NT2/D1 (cell line): ENCODE measurements around the gene ARRDC3.

Experiments
- DNase-seq: peaks from one replicate; pipeline ENCODE4 v3.0.0-alpha.2; 2011; ENCODE audit warnings: low read depth, low spot score
- H3K27me3 ChIP-seq: 2 replicates; pipeline ENCODE4 v1.6.0; 2011; ENCODE audit warnings: mild to moderate bottlenecking; ENCODE audit not compliant: insufficient read length, insufficient read depth
- H3K36me3 ChIP-seq: 2 replicates; pipeline ENCODE4 v1.6.1; 2011; ENCODE audit warnings: mild to moderate bottlenecking, low read length, mixed read lengths; ENCODE audit not compliant: insufficient read depth, insufficient read length
- H3K4me1 ChIP-seq: 2 replicates; pipeline ENCODE4 v1.5.1; 2011; ENCODE audit not compliant: insufficient read depth, insufficient read length
- H3K4me3 ChIP-seq: 2 replicates; pipeline ENCODE4 v1.5.1; 2011; ENCODE audit warnings: low read depth; ENCODE audit not compliant: insufficient read length
- H3K9ac ChIP-seq: 2 replicates; pipeline ENCODE4 v1.6.0; 2011; ENCODE audit warnings: low read depth; ENCODE audit not compliant: insufficient read length
- H3K9me3 ChIP-seq: 2 replicates; pipeline ENCODE4 v1.5.1; 2011; ENCODE audit warnings: mild to moderate bottlenecking, low read length; ENCODE audit not compliant: insufficient read depth
- SUZ12 ChIP-seq: IDR thresholded peaks from 2 replicates; pipeline ENCODE4 v1.6.1; 2011; ENCODE audit not compliant: insufficient read length, insufficient read depth; ENCODE audit errors: extremely low read depth
- YY1 ChIP-seq: IDR thresholded peaks from 2 replicates; pipeline ENCODE4 v1.6.1; 2011; ENCODE audit not compliant: insufficient read length, insufficient read depth
- ZNF274 ChIP-seq: IDR thresholded peaks from 2 replicates; pipeline ENCODE4 v1.6.1; 2011; ENCODE audit warnings: mild to moderate bottlenecking, low read depth, low read length

The ARRDC3 gene, protein sequence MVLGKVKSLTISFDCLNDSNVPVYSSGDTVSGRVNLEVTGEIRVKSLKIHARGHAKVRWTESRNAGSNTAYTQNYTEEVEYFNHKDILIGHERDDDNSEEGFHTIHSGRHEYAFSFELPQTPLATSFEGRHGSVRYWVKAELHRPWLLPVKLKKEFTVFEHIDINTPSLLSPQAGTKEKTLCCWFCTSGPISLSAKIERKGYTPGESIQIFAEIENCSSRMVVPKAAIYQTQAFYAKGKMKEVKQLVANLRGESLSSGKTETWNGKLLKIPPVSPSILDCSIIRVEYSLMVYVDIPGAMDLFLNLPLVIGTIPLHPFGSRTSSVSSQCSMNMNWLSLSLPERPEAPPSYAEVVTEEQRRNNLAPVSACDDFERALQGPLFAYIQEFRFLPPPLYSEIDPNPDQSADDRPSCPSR

DNA sequence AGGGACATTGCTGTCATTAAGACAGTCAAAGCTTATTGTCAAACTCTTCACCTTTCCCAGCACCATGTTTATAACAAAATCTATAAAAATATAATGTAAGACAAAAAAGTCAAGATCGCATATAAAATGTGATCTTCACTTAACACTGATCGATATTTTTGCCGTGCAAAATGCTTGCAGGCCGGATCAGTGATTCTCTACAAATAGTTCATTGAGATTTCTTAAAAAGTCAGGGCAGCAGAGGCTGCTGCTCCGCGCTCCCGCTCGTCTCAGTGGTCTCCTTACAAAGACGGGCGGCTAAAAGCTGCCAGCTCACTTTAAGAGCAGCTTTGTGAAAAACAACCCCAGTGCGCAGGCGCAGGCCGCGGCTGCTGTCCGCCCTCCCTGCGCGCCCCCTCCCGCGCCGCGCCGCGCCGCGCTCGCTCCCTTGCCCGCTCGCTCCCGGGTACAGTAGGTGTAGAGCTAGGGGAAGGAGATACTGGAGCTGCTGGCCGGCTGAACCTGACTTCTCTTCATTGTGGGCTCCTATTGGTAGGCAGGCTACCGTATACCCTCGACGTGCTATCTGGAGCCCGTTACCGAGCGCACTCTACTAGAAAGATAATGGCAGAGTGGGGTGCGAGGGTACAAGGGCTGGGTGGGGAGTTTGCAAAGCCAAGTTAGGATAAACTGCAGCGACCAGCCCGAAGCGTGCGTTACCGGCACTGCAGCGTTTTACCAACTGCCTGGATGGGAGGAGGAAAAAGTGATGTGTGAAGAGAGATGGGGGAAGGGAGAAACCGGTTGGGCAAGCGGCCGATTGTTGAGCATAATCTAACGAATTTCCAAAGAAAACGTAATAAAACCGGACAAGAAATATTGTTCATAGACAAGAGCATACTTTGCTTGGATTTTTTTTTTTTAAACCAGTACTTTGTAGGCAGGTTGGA is at the start of gene ARRDC3:
ARRDC3 (minus strand) TSS at position 291 of the 929 bp plus-strand sequence; CDS start at position 66, 225 bp downstream.
- peak; percentile 81 for DNase-seq
- H3K4me3 ChIP-seq, result peak within 1 kb of the TSS; percentile 79
- peak within 1 kb of the TSS; percentile 71 for H3K9ac ChIP-seq
- no peaks in the 10 kb centered on the region for H3K27me3 ChIP-seq
- H3K9me3 ChIP-seq, result no peaks in the 10 kb centered on the region
- H3K36me3 ChIP-seq, result peaks cover 2% of the 10 kb centered on the region
- no peaks in the 10 kb centered on the region for H3K4me1 ChIP-seq
- TF ChIP-seq SUZ12 (no peak), ZNF274 (no peak), YY1 (no peak)

DNA sequence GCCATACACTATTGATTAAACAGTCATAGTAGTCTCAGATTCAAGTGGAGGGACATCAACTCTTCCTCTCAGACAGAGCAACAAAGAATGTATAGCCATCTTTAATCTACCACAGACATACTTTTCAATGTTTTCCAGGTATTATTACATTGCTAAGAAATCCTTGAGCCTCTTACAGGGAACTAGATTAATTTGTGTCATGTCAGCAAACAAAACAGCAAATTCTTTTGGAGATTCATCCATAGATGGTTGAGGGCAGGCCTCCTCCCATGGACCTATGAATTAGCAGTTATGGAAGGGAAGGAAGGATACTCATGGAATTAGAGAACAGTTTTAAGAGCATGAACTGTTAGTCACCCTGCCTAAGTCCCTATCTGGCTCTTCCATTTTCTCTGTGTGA is 47.8 kb upstream of the ARRDC3 start:
- Histone ChIP-seq H3K4me1 (no peaks in the 10 kb centered on the region), H3K4me3 (no peak overlapping the region), H3K27me3 (no peaks in the 10 kb centered on the region), H3K36me3 (no peaks in the 10 kb centered on the region), H3K9me3 (no peaks in the 10 kb centered on the region), H3K9ac (no peak overlapping the region)
- no peak for TF ChIP-seq YY1
- TF ChIP-seq ZNF274, result no peak
- no peak for DNase-seq

DNA sequence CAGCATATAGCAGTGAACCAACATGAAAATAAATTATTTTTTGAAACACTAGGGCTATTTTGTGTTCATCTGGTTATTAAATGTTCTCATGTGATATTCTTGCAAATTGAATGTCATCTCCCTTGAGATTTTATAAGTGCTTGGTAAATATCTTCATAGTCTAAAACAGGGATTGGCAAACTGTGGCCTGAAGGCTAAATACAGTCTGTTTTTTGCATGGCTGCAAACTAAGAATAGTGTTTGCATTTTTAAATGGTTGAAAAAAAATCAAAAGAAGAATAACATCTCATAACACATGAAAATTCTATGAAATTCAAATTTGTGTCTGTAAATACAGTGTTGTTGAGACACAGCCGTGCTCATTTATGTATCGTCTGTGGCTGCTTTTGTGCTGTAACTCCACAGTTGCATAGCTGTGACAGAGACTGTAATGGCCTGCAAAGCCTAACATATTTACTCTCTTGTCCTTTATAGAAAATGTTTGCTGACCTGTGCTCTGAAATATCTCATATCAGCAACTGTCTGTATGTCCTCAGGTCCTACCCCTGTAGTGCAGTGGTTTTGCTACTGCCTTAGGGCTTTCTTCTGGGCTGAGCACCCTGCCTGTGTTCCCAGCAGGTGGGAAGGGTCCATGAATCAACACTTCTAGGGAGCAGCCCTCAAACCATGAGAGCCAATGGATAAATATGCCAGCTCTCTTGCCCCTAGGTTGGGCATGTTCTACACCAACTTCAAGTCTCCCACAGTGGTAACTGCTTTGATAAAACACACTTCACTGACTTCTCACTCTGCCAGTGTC is 41.7 kb upstream of the ARRDC3 start:
- H3K9ac ChIP-seq, result no peak overlapping the region
- no peak for DNase-seq

DNA sequence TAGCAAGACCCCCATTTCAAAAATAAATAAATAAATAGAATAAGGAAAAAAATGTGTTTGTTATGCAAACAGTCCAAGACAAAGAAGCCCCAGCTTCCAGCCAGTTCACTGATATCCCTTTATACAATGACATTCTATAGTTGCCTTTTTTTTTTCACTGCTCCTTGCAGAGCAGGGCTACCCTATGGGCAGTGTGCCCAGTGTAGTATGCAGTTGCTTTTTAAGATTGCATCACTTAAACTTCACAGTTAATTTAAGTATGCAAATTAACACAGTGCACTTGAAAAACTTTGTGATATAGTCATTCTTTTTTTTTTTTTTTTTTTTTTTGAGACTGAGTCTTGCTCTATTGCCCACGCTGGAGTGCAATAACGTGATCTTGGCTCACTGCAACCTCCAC is 40.8 kb upstream of the ARRDC3 start:
- H3K27me3 ChIP-seq, result no peaks in the 10 kb centered on the region
- H3K4me3 ChIP-seq, result no peak overlapping the region
- H3K4me1 ChIP-seq, result no peaks in the 10 kb centered on the region
- no peaks in the 10 kb centered on the region for H3K9me3 ChIP-seq
- no peaks in the 10 kb centered on the region for H3K36me3 ChIP-seq
- no peak for DNase-seq
- TF ChIP-seq YY1 (no peak), ZNF274 (no peak), SUZ12 (no peak)
- no peak overlapping the region for H3K9ac ChIP-seq

More for the DNA sequence above, 41.7 kb upstream of the ARRDC3 start:
- TF ChIP-seq YY1, result no peak
- TF ChIP-seq ZNF274, result no peak
- no peak for TF ChIP-seq SUZ12
- Histone ChIP-seq H3K4me1 (no peaks in the 10 kb centered on the region), H3K36me3 (no peaks in the 10 kb centered on the region), H3K27me3 (no peaks in the 10 kb centered on the region), H3K9me3 (no peaks in the 10 kb centered on the region), H3K4me3 (no peak overlapping the region)

DNA sequence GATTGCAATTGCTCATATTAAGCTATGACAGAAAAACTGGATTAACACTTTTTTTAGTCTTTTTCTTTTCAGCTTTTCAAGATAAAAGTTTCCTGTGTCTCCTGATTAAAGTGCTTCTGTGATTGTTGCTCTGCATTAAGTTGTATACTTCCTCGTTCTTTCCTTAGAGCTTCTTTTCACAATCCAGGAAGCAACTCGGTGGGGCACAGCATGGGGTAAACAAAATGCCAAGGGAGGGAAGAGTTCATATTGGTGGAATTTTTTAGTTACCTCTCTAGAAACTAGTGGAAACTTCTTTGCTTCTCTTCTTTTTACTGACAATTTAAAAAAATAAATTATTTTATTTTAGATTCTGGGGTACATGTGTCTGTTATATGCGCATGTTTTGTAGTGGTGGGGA is 37.8 kb upstream of the ARRDC3 start:
- no peak for DNase-seq
- no peaks in the 10 kb centered on the region for H3K4me1 ChIP-seq
- H3K9ac ChIP-seq, result no peak overlapping the region
- no peaks in the 10 kb centered on the region for H3K27me3 ChIP-seq
- H3K4me3 ChIP-seq, result no peak overlapping the region
- no peak for TF ChIP-seq YY1
- TF ChIP-seq SUZ12, result no peak
- no peak for TF ChIP-seq ZNF274
- H3K9me3 ChIP-seq, result no peaks in the 10 kb centered on the region
- no peaks in the 10 kb centered on the region for H3K36me3 ChIP-seq

DNA sequence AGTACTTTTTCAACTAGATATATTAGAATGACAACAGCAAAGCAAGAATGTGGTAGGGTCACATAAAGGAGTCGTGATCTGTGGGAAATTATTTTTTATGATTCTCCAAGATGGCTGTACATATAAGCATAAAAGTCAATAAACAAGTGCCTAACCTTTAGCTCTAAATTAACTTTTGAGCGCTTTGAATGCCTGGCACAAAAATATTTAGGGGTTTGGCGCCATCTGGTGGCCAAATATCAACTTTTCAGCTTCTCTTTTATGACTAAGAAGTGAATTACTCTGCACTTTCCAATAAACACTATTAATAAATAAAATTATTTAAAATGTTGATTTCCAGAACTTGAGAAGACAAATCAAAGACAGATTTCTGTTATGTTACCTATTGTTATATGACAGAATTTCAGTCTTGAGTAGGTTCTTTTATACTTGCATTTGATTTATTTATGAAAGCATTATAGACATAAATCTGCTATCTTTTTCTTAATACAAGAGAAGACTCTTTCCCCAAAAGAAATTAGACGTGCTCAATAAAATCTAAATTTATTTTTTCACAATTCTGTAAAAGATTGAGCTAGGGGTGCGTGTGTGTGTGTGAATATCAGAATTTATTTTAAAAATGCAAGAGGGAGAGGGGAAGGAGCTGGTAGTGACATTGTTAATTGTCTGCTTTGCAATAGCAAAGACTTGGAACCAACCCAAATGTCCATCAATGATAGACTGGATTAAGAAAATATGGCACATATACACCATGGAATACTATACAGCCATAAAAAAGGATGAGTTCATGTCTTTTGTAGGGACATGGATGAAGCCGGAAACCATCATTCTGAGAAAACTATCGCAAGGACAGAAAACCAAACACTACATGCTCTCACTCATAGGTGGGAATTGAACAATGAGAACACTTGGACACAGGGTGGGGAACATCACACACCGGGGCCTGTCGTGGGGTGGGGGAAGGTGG is 36.7 kb upstream of the ARRDC3 start:
- DNase-seq, result peak; percentile 13
- no peak overlapping the region for H3K4me3 ChIP-seq
- H3K27me3 ChIP-seq, result no peaks in the 10 kb centered on the region
- no peak overlapping the region for H3K9ac ChIP-seq
- no peaks in the 10 kb centered on the region for H3K36me3 ChIP-seq
- no peaks in the 10 kb centered on the region for H3K9me3 ChIP-seq
- no peak for TF ChIP-seq YY1
- TF ChIP-seq ZNF274, result no peak
- no peak for TF ChIP-seq SUZ12
- H3K4me1 ChIP-seq, result no peaks in the 10 kb centered on the region

DNA sequence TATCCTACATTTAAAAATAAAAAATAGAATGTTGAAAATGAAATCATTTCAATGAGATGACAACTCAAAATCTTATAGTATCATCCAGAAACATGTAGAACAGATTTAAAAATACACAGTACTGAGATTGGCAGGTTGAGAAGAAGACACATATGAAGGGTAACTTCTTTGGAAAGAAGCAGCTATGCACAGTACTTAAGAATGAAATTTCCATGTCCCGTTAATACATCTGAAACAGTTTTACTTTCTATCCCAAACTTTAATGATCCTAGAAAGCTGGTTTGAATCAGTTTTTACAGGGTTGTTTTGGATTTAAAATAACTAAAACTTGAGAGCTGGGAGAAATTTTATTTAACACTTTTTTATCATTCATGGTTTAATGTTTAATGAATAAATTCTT is 36.0 kb upstream of the ARRDC3 start:
- DNase-seq, result no peak
- TF ChIP-seq ZNF274 (no peak), YY1 (no peak), SUZ12 (no peak)
- Histone ChIP-seq H3K4me1 (no peaks in the 10 kb centered on the region), H3K4me3 (no peak overlapping the region), H3K9me3 (no peaks in the 10 kb centered on the region), H3K27me3 (no peaks in the 10 kb centered on the region), H3K36me3 (no peaks in the 10 kb centered on the region), H3K9ac (no peak overlapping the region)
